ENCODE measurements around the gene EXOSC5. TPM values are rescaled to one million over a fixed set of nuclear protein-coding genes. Genes with fewer than 3 reads are reported as not detected.
A peak's percentile ranks its signal among the peaks of the same experiment; 100 is the strongest.
"Not testable (repeated sequence)": the region's sequence is repeated elsewhere in the genome, so short reads cannot be mapped to it uniquely, and the experiment has no call there.

The EXOSC5 gene
- total RNA-seq, 1 donor from 2014 or later, result 20.2 TPM

DNA sequence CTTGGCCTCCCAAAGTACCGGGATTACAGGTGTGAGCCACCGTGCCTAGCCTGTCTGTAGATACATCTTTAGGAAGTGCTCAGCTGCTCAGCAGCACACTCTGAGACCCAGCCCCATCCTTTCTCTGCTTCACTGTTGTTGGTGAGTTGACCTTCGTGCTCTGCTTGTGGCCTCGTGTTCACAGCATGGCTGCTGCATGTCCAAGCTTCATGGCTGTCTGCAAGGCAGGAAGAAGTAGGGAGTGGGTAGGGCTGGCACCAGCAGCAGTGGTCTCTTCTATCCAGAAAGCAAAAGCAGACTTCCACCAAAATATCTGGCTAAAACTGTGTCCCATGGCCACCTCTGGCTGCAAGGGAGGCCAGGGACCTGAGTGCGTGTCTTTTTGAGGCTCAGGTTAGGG is 15.8 kb upstream of the EXOSC5 start:
- Mint-ChIP-seq H3K27ac (no peak overlapping the region), H3K4me1 (ENCODE audit: unreplicated experiment) (peaks cover 8% of the 10 kb centered on the region), H3K27me3 (no peaks in the 10 kb centered on the region), H3K36me3 (peaks cover under 1% of the 10 kb centered on the region), H3K4me3 (no peak overlapping the region), H3K9me3 (no peaks in the 10 kb centered on the region)
- TF ChIP-seq CTCF (conservative IDR thresholded peaks at IDR 0.05), result no peak
- DNase-seq (ENCODE audit: extremely low spot score, unreplicated experiment), result no peak

- Mint-ChIP-seq H3K27me3 (no peaks in the 10 kb centered on the region), H3K4me1 (ENCODE audit: unreplicated experiment) (peaks cover 15% of the 10 kb centered on the region), H3K36me3 (no peaks in the 10 kb centered on the region), H3K27ac (no peak overlapping the region), H3K9me3 (no peaks in the 10 kb centered on the region), H3K4me3 (no peak overlapping the region)
- no peak for TF ChIP-seq CTCF (conservative IDR thresholded peaks at IDR 0.05)
- DNase-seq (ENCODE audit: extremely low spot score, unreplicated experiment), result no peak
These were observed 14.8 kb upstream of the EXOSC5 start for GRCh38 chr19:41411968-41412265.

DNA sequence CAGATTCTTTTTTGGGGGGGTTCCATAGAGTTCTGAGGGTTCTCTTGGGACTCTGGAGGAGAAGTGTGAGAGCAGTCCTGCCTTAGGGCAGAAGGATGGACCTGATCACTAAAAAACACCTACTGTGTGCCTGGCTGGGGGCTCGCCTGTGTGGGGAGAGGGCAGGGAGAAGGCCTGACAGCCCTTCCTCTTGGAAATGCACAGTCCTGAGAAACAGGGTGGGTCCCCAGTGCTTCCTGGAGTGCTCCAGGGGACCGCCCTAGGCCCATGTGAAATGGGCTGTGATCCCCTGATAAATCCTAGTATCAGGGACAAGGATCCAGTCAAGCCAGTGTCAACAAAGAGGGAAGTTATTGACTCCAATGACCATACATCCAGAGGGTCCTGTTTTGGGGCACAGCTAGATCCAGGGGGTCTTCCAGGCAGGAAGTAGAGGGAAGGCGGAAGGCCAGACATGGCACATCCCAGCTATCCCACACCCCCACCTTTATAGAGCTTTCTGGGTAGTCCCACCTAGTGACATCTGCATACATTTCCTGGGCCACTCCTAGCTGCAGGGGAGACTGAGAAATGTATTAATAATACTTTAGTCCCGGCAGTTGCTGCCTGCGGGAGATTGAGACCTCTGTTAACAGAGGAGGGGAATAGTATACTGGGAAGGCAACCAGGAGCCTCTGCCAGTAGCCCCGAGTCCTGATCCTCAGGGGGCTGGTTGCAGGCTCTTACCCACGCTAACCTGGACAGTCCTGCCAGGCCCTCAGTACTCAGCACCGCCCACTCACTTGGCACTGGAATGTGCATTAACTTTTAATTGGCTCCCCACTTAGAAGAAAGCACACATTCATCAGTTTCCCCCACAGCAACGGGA is 14.2 kb upstream of the EXOSC5 start:
- DNase-seq (ENCODE audit: extremely low spot score, unreplicated experiment), result no peak
- no peak overlapping the region for H3K27ac Mint-ChIP-seq
- H3K27me3 Mint-ChIP-seq, result no peaks in the 10 kb centered on the region
- no peak for TF ChIP-seq CTCF (conservative IDR thresholded peaks at IDR 0.05)
- no peak overlapping the region for H3K4me3 Mint-ChIP-seq
- H3K9me3 Mint-ChIP-seq, result no peaks in the 10 kb centered on the region
- no peaks in the 10 kb centered on the region for H3K36me3 Mint-ChIP-seq
- H3K4me1 Mint-ChIP-seq (ENCODE audit: unreplicated experiment), result peaks cover 17% of the 10 kb centered on the region

- no peak for DNase-seq (ENCODE audit: extremely low spot score, unreplicated experiment)
- H3K9me3 Mint-ChIP-seq, result no peaks in the 10 kb centered on the region
- H3K4me1 Mint-ChIP-seq (ENCODE audit: unreplicated experiment), result peaks cover 17% of the 10 kb centered on the region
- H3K36me3 Mint-ChIP-seq, result no peaks in the 10 kb centered on the region
- no peak for TF ChIP-seq CTCF (conservative IDR thresholded peaks at IDR 0.05)
- H3K27me3 Mint-ChIP-seq, result no peaks in the 10 kb centered on the region
- no peak overlapping the region for H3K4me3 Mint-ChIP-seq
- peak overlapping the region; percentile 50 for H3K27ac Mint-ChIP-seq
These were observed 13.3 kb upstream of the EXOSC5 start for GRCh38 chr19:41410336-41411054.

GRCh38 chr19:41409288-41409687 is 12.1 kb upstream of the EXOSC5 start:
- peak overlapping the region; percentile 88 for H3K27ac Mint-ChIP-seq
- TF ChIP-seq CTCF (conservative IDR thresholded peaks at IDR 0.05), result no peak
- H3K4me1 Mint-ChIP-seq (ENCODE audit: unreplicated experiment), result peaks cover 17% of the 10 kb centered on the region
- no peak for DNase-seq (ENCODE audit: extremely low spot score, unreplicated experiment)
- no peaks in the 10 kb centered on the region for H3K27me3 Mint-ChIP-seq
- no peaks in the 10 kb centered on the region for H3K9me3 Mint-ChIP-seq
- no peaks in the 10 kb centered on the region for H3K36me3 Mint-ChIP-seq
- peak overlapping the region; percentile 6 for H3K4me3 Mint-ChIP-seq

DNA sequence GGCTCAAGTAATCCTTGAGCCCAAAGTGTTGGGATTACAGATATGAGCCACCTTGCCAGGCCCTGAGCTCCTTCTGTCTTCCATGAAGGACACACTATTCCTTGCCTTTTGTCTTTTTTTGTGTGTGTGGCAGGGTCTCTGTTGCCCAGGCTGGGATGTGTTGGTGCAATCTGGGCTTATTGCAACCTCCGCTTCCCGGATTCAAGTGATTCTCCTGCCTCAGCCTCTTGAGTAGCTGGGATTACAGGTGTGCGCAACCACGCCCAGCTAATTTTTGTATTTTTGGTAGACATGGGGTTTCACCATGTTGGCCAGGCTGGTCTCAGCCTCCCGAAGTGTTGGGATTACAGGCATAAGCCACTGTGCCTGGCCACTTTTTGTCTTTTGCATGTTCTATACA is 11.7 kb upstream of the EXOSC5 start:
- peaks cover 17% of the 10 kb centered on the region for H3K4me1 Mint-ChIP-seq (ENCODE audit: unreplicated experiment)
- not testable (repeated sequence) for H3K36me3 Mint-ChIP-seq; H3K27me3 Mint-ChIP-seq; H3K4me3 Mint-ChIP-seq; H3K9me3 Mint-ChIP-seq; DNase-seq (ENCODE audit: extremely low spot score, unreplicated experiment)
- peak overlapping the region; percentile 88 for H3K27ac Mint-ChIP-seq
